DMS 273 (cell line): Measurements from ENCODE around the gene PLEKHH1.
"Not testable (repeated sequence)": the region's sequence is repeated elsewhere in the genome, so short reads cannot be mapped to it uniquely, and the experiment has no call there.

Source experiments
- DNase-seq: peaks from one replicate; lab custom pipeline; 2025; ENCODE audit not compliant: unreplicated experiment; lab: John Stamatoyannopoulos, UW

Gene PLEKHH1

DNA sequence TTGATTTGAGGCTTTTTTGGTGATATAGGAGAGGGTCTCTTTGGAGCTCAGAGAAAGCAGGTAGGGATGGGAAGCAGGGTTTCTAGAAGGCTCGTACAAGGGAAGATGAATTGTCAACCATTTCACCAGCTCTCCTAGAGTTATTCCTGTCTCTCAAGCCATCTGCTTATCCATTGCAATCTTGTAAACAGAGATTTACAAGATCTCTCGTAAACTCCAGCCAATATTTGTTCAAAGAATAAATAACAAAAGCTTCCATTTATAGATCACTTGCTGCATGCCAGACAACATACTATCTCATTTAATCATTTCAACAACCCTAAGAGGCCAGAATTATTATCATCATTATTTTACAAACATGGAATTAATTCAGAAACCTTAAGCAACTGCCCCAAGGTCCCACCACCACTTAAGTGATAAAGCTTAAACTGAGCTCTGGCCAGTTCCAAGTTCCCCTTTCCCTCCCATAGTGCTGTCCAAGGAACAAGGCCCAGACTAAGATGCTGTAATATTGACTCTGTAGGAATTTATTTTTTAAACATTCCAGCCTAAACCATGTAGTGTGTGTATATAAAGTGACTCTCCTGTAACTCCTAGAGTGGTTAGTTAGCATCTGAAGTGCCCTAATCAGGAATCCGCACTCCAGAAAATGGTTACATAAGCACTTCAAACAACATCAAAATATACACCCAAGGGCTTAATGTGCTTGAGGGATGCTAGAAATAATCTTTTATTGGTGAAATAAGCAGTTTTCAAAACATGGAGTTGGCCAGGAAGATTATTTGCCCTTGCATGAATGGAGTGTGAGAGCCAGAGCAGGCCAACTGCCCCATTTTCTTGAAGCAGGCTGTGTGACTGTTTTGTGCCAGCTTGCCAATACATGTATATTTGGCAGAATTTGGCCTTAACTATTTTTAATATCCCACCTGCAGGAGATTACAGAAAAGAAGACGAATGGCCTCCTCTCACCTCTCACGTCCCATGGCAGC lies 2.8 kb upstream of the PLEKHH1 start:
- no peak for DNase-seq

DNA sequence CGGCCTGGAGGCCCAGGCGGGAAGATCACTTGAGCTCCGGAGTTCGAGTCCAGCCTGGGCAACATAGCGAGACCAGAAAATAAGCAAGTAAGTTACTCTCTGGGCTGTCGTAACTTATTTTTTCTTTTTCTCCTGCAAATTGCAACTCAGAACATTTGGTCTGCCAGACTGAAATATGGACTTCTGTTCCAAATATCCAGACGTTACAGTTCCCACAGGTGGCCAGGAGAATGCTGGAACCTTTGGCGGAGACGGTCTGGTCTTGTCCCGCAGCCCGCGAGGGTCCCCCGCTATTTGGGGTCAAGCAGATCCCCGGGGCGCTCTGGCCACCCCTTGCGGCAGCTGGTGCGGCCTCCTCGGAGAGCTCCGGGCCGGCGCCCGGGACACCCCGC lies 488 bp upstream of the PLEKHH1 start:
- DNase-seq: no peak

DNA sequence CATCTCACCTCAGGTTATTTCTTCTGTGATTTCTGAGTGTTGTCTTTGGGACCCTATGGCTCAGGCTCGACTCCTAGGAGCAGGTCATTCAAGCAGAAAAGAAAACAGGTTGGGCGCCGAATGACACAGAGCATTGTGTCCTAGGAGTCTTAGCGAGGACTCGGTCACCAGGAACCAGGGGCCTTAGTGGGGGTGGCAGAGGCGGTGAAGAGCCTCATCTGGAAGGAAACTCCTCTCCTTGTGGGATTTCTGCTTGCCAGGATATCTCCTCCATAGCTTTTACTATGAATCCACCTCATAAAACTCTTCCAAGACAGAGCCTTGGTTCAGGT lies 630 bp downstream of the PLEKHH1 start:
- DNase-seq: no peak

DNA sequence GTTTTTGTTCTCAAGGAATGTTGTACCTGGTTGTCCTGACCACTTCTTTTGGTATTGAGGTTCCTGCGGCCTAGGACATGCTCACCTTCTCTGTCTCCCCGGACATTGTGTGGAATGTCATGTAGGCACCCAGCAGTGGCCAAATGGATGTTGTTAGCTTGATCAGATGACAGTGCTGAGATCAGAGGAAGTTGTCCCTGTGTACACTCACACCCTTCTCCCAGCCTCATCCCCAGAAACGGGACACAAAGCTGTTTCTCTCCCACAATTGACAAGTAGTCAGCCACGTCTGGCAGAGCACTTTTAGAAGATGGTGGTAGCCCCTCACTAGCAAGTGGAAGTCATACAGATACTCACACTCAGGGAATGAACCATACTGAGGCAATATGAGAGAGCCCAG lies 3.0 kb downstream of the PLEKHH1 start:
- no peak for DNase-seq

DNA sequence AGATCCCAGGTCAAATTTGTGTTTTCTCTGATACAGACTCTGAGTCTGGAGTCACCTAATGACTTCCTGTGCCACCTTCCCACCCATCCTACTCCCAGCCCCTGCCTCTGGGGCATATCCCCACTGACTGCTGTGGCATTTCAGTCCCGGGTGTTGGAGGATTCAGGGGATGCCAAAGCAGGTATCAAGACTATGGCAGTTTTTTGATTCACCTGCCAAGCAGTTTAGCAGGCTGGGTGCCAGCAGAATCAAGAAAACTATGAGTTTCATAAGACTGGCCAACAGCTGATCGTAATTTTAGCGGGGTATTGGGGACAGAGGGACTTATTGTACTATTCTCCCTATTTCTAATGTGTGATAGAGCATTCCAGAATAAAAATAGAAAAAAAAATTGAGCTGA lies 4.6 kb downstream of the PLEKHH1 start:
- no peak for DNase-seq

DNA sequence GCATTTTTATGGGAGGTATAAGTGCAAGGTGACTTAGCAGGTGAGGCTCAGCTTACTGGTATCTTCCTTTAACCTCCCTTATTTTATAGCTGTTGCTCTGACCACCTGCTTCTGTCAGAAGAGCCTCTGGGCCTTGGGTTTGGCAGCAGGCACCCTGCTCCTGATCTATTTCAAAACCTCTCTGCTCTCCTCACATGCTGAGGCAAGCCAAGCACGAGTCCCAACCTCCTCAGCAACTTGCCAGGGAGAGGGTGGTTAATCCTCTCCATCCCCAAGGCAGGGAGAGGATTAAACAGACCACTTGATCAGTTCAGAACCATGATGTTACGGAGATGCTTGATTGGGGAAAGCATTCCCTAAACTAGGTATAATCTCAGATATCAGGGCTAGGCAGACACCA lies 5.4 kb downstream of the PLEKHH1 start:
- no peak for DNase-seq

DNA sequence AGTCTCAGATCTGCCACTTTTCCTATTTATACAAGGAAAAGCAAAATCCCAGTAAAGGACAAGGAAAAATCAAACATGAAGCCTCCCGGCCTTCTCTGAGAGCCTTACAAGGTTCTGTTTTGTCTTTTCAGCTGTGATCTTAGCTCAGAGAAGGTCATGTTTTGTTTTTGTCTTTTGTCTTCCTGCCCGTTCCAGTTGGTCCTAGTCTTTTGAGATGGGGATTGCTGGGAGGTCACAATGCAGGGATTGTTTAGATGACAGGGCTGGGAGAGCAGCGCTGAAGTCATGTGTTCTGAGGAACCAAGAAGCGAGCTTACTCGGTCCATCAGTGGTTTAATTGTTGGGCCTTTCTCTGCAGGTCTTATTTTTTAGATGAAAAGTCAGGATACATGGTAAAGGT lies 6.0 kb downstream of the PLEKHH1 start:
- DNase-seq: no peak

DNA sequence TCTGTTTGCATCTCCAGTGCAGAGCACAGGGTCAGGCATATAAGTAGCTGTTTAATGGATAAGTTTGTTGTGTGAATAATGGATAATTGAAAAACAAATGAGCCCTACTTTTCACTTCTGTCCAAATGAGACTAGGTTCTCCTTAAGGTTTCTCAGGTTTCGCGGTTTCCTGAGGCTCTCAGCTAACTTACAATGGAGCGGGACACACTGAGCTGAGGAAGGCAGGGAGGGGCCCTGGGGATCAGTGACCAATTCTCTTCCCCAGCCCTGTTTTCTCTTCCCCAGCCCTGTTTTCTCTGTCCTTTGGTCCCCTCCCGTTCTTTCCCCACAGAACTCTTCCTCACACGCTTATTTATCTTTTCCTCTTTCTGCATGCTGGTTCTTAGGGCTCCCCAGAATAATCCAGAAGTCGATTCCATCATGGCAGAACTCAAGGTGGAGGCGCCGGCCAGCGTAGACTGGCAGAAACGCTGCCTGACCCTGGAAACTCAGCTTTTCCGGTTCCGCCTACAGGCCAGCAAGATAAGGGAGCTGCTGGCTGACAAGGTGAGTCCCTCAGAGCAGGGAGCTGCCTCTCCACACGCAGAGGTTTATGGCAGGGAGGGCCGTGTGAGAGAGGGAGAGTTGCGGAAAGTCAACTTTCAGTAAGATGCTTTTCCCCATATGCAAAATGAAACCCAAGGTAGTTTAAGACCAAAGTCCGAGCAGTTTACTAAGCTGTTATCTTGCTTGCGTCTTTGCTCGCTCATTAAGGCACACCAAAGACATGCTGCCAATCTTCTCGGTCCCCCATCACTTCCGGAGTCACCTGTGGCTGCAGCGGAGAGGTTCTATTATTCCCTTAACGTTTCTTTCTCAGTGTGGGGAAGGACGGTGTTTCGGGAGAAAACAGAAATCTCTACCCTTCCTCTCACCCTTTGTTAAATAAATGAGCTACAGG lies 8.6 kb downstream of the PLEKHH1 start:
- DNase-seq: no peak

DNA sequence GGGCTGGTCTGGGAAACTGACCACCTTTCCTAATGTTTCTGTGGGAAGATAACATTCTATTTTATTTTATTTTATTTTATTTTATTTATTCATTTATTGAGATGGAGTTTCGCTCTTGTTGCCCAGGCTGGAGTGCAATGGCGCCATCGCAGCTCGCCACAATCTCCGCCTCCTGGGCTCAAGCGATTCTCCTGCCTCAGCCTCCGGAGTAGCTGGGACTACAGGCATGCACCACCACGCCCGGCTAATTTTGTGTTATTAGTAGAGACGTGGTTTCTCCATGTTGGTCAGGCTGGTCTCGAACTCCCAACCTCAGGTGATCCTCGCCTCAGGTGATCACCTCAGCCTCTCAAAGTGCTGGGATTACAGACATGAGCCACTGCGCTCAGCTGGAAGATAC lies 9.5 kb downstream of the PLEKHH1 start:
- not testable (repeated sequence) for DNase-seq

DNA sequence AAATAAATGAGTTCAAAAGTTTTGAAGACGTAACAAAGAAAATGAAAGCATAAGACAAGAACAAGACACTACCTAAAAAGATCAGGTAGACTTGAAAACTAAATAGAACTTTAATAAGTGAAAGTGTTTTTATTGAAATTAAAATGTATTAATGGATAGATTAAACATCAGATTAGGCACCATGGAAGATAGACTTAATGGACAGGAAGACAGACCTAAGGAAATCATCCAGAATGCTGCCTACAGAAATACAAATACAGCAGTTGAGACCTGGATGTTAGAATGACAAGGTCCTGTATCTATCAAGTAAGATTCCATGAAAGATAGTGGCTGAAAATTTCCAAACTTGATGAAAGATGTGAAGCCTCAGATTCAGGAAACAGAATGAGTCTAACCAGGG lies 11.5 kb downstream of the PLEKHH1 start:
- DNase-seq: no peak

DNA sequence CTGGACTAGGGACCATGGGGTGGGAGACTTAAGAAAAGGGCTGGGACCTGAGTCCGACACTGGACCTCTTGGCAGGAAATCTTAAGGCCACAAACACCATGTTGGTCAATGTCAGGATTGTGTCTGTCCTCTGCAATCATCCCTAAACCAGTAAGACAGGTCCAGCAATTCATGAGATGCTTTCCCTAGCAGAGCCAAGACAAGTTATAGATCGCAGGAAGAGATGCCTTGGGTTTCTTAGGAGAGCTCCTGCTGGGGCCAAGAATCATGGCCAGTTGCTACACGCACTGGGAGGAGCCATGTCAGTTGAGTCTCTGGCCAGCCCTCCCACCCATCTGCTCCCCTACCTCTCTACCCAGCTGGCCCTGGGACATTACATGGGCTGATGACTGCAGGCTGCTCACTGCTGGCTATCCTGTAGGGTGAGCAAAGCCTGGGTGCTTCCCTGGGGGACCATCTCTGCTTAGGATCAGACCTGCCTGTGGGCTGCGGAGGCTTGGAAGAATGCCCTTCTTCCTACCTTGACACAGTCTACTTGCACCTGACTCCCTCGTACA lies 14.2 kb downstream of the PLEKHH1 start:
- DNase-seq: peak; percentile 86

DNA sequence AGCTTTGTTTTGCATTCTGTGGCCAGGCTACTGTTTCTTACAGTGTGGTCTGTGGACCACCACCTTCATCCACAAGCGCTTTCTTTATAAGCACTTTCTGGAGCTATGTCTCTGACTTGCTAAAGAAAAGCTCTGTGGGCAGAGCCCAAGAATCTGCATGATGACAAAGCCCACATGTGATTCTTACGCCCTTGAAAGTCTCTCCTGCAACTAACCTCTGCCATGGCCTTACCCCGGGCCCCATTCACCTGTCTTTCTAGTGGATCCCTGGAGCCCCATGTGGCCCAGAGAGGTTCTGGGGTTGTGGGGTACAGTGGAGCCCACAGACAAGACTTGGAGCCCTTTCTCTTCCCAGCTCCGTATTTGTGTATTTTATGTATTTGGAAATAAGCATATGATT lies 16.6 kb downstream of the PLEKHH1 start:
- no peak for DNase-seq

DNA sequence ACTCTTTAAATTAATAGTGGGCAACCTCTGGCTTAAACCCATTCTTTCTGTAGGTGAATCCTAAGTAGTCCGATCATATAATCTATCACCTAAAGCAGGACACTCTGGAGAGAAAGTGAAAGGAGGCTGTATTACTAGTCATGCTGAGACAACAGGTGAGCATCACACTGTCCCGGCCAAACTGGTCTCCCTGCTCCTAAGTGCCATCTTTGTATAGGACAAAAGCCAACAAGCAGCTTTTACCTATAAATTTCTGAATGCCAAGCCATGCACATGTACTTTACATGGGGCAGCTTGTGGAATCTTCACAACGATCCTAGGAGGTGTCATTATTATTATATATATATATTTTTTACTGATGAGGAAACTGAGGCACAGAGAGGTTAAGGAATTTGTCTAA lies 18.0 kb downstream of the PLEKHH1 start:
- no peak for DNase-seq

DNA sequence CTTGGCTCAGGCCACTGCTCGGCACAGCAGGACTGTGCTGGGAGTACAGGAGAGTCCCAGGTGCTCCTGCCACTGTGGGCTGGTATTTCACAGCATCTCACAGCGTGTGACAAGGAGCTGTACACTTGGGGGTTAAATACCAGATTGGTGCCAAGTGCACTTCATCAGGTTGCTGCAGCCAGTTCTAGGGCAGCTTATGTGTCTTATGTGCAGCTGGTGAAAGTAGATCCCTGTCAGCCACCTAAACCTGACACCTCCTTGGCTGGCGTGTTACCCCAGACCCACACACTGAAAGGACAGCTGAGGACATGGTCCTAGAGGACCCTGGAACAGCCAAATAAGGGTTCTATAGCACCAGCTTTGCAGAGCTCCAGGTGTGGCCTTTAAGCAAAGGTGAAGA lies 18.9 kb downstream of the PLEKHH1 start:
- DNase-seq: peak; percentile 24

DNA sequence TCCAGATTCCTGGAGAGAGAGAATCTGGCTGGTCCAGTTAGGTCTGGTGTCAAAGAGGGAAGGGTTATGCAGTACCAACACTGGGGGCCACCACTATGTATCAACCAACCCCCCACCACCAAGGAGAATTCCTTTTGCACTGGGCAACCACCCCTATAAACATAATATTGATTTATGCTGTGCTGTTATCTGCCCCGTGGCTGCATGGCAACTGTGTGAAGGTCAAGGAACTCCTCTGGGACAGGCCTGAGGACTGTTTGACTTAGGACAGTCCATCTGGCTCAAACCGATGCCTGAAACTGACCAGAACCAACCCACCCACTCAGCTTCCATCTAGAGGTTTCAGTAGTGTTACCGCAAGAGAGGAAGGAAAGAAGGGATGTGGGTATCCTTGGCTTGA lies 20.5 kb downstream of the PLEKHH1 start:
- DNase-seq: no peak

DNA sequence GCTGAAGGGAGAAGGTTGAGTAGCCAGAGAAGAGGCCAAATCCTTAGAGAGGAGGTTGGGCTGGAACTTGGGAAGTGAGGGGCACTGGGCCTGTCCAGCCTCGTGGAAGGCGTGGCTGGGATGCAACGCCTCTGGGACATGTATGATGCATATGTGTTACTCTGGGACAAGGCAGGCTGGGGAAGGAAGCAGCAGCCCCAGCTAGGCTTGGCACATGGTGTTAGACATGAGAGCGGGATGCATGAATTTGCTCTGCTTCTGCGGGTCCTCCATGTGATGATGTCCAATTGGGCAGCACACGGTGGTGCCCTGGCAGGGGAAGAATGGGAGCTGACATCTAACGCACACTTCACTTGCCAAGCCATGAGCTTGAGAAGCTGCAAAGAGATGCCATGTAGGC lies 21.3 kb downstream of the PLEKHH1 start:
- no peak for DNase-seq

DNA sequence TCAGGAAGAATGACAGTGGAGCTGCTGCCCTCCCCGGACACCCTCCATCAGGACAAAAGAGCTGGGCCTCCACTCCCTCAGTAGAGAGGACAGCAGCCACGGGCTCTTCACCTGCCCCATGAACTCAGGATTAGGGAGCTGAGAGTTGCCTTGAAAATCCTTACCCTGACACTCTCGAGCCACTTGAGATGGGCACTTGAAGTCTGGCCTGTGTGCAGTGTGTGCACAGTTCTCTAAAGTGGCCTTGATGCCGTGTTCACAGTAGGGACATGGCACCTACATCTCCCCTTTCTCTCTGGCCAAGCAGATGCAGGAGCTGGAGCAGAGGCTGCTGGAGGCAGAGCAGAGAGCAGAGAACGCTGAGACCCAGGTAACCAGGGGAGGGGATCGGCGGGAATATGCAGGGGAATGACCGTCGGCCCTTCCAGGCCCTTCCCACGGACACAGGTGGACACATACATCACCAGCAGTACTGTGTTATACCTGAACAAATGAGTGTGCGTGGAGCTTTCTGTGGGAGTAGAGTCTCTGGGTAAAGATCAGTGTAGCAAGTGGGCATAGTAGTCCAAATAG lies 22.5 kb downstream of the PLEKHH1 start:
- DNase-seq: no peak

DNA sequence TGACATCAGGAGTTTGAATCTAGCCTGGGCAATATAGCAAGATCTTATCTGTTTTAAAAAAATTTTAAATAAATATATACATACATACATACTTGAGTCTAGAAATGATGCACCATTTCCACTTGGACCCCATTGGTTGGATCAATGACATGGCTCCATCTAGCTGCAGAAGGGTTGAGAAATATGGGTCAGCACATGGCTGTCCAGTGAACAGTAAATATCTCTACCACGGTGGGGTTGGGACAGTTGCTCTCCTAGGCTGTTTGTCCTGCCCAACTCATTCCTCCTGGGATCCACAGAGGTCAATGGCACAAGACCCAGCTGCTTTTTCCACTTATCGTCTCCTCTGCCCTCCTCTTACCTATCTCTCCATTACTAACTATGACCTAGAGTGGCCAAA lies 23.6 kb downstream of the PLEKHH1 start:
- no peak for DNase-seq

DNA sequence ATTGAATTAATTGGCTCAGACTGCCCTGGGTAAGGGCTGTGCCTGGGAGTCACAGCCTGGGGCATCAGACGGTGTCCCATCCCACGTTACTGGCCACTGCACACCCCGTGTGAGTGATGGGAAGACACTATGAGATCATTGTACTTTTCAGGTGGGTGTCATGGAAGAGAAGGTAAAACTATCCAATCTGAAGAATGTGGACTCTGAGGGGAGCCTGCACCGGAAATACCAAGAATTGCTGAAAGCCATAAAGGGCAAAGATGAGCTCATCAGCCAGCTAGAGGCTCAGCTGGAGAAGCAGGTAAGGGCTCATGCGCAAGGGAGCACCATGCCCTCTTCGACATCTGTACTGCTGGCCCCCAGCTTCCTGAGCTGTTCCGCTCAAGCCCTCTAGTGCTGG lies 24.0 kb downstream of the PLEKHH1 start:
- no peak for DNase-seq

DNA sequence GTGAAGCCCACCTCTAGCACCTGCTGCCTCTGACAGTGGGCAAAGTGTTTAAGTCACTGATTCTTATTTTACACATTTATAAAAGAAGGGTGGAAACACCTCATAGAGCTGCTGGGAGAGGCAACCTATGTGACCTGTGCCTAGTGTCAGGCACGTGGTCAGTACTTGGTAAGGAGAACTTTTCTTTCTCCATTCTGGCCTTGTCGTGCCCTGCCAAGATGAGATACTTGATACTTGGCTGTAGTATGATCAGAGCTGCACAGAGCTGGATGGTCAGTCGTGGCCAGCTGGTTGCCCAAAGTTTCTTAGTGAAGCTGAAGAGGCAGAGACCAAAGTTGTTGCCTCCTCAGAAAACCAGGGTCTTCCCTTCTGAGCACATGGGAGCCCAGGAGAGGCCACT lies 24.6 kb downstream of the PLEKHH1 start:
- no peak for DNase-seq

DNA sequence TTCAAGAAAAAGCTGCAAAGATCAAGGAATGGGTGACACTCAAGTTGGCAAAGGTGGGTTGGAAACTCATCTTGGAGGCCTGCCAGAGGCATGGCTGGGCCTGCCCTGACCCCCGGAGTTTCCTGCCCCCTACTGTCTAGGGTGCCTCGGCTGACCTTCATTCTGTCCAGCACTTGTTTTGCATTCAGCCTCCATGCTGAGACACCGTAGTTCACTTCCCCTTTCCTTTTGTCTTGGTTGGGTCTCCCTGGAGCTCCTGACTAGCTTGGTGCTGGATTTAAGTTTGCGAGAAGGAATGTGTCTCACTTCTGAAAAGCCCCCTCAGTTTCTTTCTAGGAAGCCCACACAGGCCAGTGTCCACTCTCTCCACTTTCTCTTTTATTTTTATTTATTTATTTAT lies 26.5 kb downstream of the PLEKHH1 start:
- no peak for DNase-seq
